Fibroblast of skin of scalp (primary cell): ENCODE results near the gene ATP6V0B.
A peak's percentile ranks its signal among the peaks of the same experiment; 100 is the strongest.

Experiments
- DNase-seq: peaks from one replicate; pipeline ENCODE4 v3.0.0-alpha.2; 2013

The ATP6V0B gene

DNA sequence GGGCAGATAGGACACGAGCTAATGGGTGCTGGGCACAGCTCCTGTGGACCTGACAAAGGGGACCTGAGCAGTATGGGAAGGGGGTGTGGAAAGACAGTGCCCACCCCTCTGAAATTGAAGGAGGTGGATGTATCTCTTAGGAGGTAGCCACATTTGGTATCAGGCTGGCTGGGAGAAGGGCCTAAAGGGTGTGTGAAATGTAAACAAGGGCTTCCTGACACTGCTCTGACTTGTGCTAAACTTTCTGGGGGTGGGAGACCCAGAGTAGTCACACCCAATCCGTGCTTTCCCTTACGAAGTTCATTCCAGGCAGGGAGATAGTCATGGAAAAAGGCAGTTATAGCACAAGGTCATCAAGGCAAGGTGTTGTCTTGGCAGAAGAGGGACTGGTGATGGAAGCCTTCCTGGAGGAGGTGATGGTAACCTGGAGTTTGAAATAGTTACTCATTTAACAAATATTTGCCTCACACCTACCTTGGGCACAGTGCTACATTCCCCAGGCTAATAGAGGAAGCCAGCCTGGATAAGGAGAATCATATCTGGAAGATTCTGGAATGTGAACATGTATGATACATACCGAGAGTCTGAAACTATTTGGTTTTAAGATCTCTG, 11.3 kb downstream of the ATP6V0B start:
- DNase-seq: no peak

GRCh38 chr1:43986712-43987111, 12.0 kb downstream of the ATP6V0B start:
- DNase-seq: no peak

- no peak for DNase-seq
Observed at GRCh38 chr1:43987159-43987902, 12.6 kb downstream of the ATP6V0B start.

DNA sequence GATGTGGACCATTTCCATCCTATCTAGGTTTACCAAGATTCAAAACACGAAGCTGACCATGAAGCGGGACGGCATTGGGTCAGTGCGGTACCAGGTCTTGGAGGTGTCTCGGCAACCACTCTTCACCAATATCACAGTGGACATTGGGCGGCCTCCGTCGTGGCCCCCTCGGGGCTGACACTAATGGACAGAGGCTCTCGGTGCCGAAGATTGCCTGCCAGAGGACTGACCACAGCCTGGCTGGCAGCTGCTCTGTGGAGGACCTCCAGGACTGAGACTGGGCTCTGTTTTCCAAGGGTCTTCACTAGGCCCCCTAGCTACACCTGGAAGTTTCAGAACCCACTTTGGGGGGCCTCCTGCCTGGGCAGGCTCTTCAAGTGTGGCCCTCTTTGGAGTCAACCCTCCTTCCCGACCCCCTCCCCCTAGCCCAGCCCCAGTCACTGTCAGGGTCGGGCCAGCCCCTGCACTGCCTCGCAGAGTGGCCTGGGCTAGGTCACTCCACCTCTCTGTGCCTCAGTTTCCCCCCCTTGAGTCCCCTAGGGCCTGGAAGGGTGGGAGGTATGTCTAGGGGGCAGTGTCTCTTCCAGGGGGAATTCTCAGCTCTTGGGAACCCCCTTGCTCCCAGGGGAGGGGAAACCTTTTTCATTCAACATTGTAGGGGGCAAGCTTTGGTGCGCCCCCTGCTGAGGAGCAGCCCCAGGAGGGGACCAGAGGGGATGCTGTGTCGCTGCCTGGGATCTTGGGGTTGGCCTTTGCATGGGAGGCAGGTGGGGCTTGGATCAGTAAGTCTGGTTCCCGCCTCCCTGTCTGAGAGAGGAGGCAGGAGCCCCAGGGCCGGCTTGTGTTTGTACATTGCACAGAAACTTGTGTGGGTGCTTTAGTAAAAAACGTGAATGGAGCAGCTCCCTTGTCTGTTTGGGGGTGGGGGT, 15.8 kb downstream of the ATP6V0B start:
- DNase-seq: no peak

DNA sequence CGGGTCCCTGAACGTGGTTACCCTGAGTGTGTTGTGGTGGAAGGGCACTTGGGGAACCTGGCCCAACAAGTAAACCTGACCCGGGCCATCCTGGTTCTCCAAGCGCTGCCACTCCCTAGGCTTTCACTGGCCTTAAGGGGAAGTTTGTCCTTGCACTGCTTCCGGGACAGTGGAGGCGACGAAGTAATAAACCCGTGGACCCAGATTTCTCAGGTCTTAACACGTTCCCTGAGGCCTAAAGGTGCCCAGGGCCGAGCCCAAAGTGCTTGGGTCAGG, 16.4 kb downstream of the ATP6V0B start:
- DNase-seq: no peak

DNA sequence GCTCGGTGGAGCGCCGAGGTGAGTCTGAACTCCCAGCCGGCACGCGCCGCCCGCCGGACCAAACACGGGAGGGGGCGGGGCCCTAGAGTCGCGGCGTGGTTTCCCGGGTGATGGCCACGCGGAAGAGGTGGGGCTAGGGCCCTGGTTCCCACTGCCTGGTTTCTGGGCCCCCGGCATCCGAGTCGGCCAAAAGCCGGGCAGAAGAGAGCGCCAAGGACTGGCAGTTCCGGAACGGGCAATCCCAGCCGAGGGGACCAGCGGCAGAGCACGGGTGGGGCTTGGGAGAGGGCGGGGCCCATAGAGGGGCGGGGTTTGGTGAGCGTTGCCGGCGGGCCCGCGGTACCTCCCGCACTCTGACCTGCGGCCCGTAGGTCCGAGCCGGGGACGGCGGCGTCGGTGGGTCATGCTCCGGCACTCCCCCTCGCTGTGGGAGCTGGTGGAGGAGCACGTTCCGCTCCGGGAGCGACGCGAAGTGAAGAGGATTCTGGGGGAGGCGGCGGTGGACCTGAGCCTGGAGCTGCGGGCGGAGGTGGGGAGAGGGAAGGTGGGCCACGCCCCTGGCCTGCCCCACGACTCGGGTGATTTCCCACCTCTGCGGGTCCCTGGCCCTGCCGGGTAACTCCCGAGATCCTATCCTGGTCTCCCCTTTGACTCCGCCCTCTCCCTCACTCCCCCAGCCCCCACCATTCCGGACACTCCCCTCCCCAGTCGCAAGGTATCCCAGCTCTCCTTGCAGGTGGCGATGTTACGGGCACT, 16.9 kb downstream of the ATP6V0B start, which contains the start of gene CCDC24:
Gene CCDC24, plus strand, starts transcription at position 124 of the 756 bp plus-strand sequence. Its CDS starts 280 bp downstream, at position 404.
- DNase-seq: peak; percentile 84

- DNase-seq: no peak
Observed at GRCh38 chr1:43992232-43992995, 17.7 kb downstream of the ATP6V0B start.

DNA sequence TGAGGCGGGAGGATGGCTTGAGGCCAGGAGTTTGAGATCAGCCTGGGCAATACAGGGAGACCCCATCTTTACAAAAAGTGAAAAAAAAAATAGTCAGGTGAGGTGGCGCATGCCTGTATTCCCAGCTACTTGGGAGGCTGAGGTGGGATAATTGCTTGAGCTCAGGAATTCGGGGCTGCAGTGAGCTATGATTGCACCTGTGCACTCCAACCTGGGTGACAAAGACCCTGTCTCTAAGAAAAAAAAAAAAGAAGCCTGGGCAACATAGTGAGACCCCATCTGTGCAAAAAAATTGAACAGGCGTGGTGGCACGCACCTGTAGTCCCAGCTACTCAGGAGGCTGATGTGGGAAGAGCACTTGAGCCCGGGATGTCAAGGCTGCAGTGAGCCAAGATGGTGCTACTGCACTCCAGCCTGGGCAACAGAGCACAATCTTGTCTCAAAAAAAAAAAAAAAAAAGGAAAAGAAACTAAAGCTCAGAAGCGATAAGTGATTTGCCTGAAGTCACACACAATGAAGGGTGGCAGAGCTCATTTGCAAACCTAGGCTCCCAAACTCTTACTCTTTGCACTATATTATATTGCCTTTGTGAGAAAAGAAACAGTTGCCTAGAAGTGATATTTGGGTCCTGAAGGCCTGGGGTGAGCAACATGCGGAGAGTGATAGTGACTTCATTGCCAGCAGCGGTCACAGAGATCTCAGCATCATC, 18.6 kb downstream of the ATP6V0B start:
- no peak for DNase-seq

- DNase-seq: no peak
Observed at GRCh38 chr1:43994071-43994470, 19.3 kb downstream of the ATP6V0B start.

DNA sequence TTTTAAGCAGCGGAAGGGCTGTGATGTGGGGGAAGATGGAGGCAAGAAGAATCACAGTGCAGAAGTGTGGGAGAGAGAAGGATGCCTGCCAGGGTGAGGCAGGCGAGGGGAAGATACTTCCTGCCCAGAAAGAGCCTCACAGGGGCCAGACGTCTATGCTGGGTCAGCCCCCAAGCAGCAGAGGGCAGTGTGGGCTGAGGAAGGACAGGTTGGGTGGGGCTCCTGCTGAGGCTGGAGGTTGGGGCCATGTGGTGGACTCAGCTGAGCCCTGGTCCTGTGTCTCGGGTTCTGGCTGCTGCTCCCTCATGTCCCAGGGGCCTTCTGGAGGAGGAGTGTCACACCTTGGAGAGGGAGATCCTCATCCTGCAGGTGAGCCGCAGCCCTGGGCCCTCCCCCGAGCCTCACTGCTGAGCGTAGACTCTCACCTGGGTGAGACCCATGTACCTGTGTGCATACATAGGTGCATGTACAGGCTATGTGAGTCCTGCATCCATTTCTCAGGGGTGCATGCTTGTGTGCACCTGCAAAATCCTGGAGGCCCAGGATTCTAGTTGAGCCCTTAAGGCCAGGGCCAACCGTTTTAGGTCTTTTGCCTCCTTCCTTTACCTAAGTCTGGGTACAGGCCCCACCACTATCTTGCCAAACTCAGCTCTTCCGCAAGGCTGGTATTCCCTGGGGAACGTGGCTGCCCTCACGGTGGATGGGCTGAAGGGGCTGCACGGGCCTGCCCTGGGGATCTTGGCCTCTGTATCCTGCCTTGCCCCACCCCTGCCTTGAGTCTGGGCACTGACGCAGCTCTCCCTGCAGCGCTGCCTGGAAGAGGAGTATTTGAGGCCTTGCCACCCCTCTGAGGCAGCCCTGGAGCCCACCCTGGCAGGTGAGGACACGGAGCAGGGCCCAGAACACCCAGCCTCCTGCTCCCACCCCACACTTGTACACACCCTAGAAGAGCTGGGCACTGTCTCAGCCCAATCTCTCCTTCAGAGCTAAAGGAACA, 20.3 kb downstream of the ATP6V0B start:
- peak; percentile 48 for DNase-seq

- DNase-seq: no peak
Observed at GRCh38 chr1:43995984-43996732, 21.4 kb downstream of the ATP6V0B start.

GRCh38 chr1:43996733-43997115, 22.0 kb downstream of the ATP6V0B start:
- DNase-seq: no peak

- DNase-seq: no peak
Observed at GRCh38 chr1:43997295-43997999, 22.7 kb downstream of the ATP6V0B start.

DNA sequence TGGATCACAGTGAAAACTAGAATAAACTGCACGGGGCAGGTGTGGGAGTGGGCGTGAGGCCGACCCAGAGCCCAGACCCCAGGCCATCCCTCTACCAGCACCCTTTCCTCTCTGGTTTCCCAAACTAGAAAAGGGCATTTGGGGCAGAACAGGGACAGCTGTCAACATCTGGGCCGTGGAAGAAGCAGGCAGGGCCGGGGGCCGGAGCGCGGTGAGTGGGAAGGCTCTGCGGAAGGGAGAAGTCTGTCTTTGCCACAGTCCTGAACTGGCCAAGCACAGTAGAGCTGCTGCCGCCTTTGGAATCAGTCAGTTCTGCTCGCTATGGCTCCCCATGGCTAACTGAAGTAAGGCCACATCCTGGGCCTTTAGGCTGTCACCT, 23.2 kb downstream of the ATP6V0B start:
- no peak for DNase-seq

- no peak for DNase-seq
Observed at GRCh38 chr1:43999455-43999854, 24.7 kb downstream of the ATP6V0B start.

- no peak for DNase-seq
Observed at GRCh38 chr1:44000122-44000665, 25.4 kb downstream of the ATP6V0B start.

DNA sequence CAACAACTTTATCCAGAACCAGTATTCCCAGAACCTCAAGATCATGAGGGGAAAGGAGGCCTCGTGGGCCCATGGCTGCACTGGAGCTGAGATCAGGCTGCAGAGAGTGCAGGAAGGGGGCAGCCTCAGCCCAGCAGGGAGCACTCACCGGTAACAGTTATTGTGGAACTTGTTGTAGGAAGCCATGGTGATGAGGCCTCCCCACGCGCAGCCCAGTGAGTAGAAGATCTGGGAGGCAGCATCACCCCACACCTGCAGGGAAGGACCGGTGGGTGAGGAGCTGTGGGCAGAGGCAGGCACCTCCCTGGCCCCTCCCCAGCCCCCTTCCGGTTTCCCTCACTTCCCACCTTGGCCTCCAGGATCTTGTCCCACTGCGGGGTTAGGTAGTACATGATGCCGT, 27.4 kb downstream of the ATP6V0B start:
- no peak for DNase-seq

DNA sequence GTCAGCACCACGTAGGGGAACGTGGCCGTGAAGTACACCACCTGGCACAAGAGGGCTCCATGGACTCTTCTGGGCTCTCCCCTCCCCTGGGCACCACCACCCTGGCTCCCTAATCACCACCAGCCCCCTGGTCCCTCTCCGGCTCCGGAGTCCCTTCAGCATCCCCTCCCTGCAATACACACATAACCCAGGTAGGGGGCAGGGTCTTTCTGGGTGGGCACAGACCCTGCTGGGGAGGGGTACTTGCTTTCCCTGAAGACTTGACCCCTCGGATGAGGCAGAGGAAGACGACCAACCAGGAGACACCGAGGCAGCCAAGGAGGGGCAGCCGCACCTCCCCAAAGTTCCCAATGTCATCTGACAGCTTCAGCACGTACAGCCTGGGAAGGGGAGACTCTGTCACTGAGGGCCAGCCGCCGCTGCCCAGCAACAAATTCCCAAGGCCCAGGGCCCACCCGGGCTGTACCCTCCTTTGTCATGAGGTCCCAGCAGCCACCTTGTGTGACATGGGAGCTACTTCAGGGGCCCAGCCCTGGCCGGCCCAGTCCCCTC, 27.9 kb downstream of the ATP6V0B start:
- no peak for DNase-seq
